GM23248 (cell line): ENCODE measurements around the gene ADGRV1.

ENCODE experiments used
- EZH2 ChIP-seq: fragments of 200-600 bp; sonication (generic); IDR thresholded peaks from 2 replicates; pipeline ENCODE4 v1.6.1; 2018; ENCODE audit warnings: antibody characterized with exemption, mild to moderate bottlenecking; ENCODE audit not compliant: insufficient read depth, poor library complexity, severe bottlenecking
- EZH2phosphoT487 ChIP-seq: fragments of 200-600 bp; sonication (generic); IDR thresholded peaks from 2 replicates; pipeline ENCODE4 v1.6.1; 2018; ENCODE audit warnings: antibody characterized with exemption, moderate library complexity, mild to moderate bottlenecking, low read depth; ENCODE audit not compliant: insufficient read depth

DNA sequence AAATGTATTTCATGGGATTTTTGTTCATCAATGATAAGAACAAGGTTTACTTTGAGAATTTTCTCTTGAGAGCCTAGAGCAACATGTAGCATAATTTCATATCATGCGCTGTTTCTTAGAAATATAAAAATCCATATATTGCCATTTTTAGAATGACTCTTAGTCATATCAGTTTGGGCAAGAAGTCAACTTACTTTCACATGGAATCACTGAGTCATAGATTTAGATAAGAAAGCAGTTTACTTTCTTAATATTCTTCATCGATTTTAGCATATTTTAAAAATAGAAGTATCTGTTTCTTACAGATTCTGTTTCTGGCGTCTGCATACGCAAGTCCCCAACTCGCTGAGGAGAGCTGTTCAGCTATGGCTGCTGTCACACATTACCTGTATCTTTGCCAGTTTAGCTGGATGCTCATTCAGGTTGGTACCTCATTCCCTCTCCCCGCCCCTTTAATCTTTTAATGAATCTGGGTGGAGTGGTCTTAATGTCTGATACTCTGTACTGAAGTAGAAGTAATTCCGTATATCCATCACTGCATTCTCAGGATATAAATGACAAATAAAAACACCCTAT, 406.6 kb downstream of the ADGRV1 start:
- TF ChIP-seq EZH2 (no peak), EZH2phosphoT487 (no peak)
